Melanocyte of skin (primary cell): ENCODE measurements around the gene SPATA31A1. TPM values are rescaled to one million over a fixed set of nuclear protein-coding genes. Genes with fewer than 3 reads are reported as not detected.

Experiments
- total RNA-seq, 2 donors: library from RNA; depleted of rRNA; stranded (reverse); fragments of >200 nt; gene quantifications; 2 replicates each; pipeline ENCODE4 v1.2.3, GENCODE V29; 2012

Gene SPATA31A1
- total RNA-seq = not detected

DNA sequence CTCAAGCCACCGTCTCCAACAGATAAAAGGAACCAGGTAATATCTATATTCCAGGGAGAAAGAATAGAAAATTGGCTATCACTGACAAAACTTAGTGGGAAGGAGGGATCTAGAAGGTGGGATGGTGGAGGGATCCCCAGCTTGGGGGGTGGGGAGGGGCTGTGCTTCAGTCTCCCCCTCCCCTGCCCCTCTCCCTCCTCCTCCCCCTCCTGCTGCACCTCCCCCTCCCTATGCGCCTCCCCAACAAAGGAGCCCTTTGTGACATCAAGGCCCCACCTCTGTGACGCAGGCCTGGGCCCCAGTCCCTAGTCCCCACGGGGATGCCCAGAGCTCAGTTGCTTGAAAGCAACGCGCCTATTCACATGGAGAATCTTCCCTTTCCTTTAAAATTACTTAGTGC lies at the start of gene SPATA31A1:
SPATA31A1 (plus strand) TSS at position 301 of the 400 bp plus-strand sequence; CDS start at position 363, 62 bp downstream.

Other genes with a start within 250 kb of the SPATA31A1 start
- under 1 TPM in 1 of 2 donors, not detected in 1; 0.34 TPM for gene CNTNAP3, start 67.5 kb upstream of the SPATA31A1 start, total RNA-seq